ENCODE data around the gene ARHGAP28. TPM values are rescaled to one million over a fixed set of nuclear protein-coding genes. Genes with fewer than 3 reads are reported as not detected.

Gene ARHGAP28
- total RNA-seq, 2 donors from 2014 or later: 16.3 to 16.5 TPM

GRCh38 chr18:6721755-6722154, 7.8 kb upstream of the ARHGAP28 start:
- intact Hi-C loops (cut with DNase I): no loop called here
- no peak for DNase-seq

GRCh38 chr18:6722690-6723089, 6.8 kb upstream of the ARHGAP28 start:
- 79 to 84% methylated on average over 4 of the region's 4 CpGs for WGBS, 2 donors
- H3K9me3 ChIP-seq: no peaks in the 10 kb centered on the region
- no peaks in the 10 kb centered on the region for H3K4me1 ChIP-seq
- H3K36me3 ChIP-seq (replicated peaks in 1 of 2; ENCODE audit: insufficient read depth in 1 of 2, low read depth in 2 of 2): no peaks in the 10 kb centered on the region
- H3K4me3 ChIP-seq: no peak overlapping the region
- intact Hi-C loops (cut with DNase I): no loop called here
- TF ChIP-seq POLR2A (IDR thresholded peaks at IDR 0.05): no peak
- TF ChIP-seq CTCF (IDR thresholded peaks at IDR 0.05): no peak
- DNase-seq (no peak), ATAC-seq (no peak)
- no peak overlapping the region for H3K27ac ChIP-seq
- H3K27me3 ChIP-seq: no peaks in the 10 kb centered on the region

More at GRCh38 chr18:6721755-6722154, 7.8 kb upstream of the ARHGAP28 start:
- Histone ChIP-seq H3K27me3 (no peaks in the 10 kb centered on the region), H3K4me1 (no peaks in the 10 kb centered on the region), H3K36me3 (replicated peaks in 1 of 2; ENCODE audit: insufficient read depth in 1 of 2, low read depth in 2 of 2) (no peaks in the 10 kb centered on the region), H3K4me3 (no peak overlapping the region), H3K9me3 (no peaks in the 10 kb centered on the region), H3K27ac (no peak overlapping the region)
- WGBS, 2 donors: 83 to 88% methylated on average over 1 of the region's 1 CpG
- no peak for ATAC-seq
- TF ChIP-seq POLR2A (IDR thresholded peaks at IDR 0.05) (no peak), CTCF (IDR thresholded peaks at IDR 0.05) (no peak)

GRCh38 chr18:6724331-6724730, 5.2 kb upstream of the ARHGAP28 start:
- peaks cover 9% of the 10 kb centered on the region for H3K4me1 ChIP-seq
- no peak for ATAC-seq
- 92 to 95% methylated on average over 1 of the region's 1 CpG for WGBS, 2 donors
- H3K36me3 ChIP-seq (replicated peaks in 1 of 2; ENCODE audit: insufficient read depth in 1 of 2, low read depth in 2 of 2): no peaks in the 10 kb centered on the region
- no peaks in the 10 kb centered on the region for H3K27me3 ChIP-seq
- no peak overlapping the region for H3K27ac ChIP-seq
- TF ChIP-seq CTCF (IDR thresholded peaks at IDR 0.05): no peak
- TF ChIP-seq POLR2A (IDR thresholded peaks at IDR 0.05): no peak
- no peak for DNase-seq
- H3K9me3 ChIP-seq: no peaks in the 10 kb centered on the region
- intact Hi-C loops (cut with DNase I): no loop called here
- no peak overlapping the region for H3K4me3 ChIP-seq

- TF ChIP-seq CTCF (IDR thresholded peaks at IDR 0.05): no peak
- no peak for TF ChIP-seq POLR2A (IDR thresholded peaks at IDR 0.05)
- DNase-seq (no peak), ATAC-seq (no peak)
- 58 to 61% methylated on average over 8 of the region's 8 CpGs for WGBS, 2 donors
- Histone ChIP-seq H3K9me3 (no peaks in the 10 kb centered on the region), H3K4me1 (peaks cover 36% of the 10 kb centered on the region), H3K27ac (peak overlapping the region in 3 of 4 donors; percentile 91 to 94 (median 93)), H3K36me3 (replicated peaks in 1 of 2; ENCODE audit: insufficient read depth in 1 of 2, low read depth in 2 of 2) (no peaks in the 10 kb centered on the region), H3K27me3 (no peaks in the 10 kb centered on the region), H3K4me3 (no peak overlapping the region)
- intact Hi-C loops (cut with DNase I): no loop called here
These were observed 1.2 kb upstream of the ARHGAP28 start for GRCh38 chr18:6728331-6728730.

- Histone ChIP-seq H3K27ac (peak overlapping the region in 3 of 4 donors; percentile 91 to 94 (median 93)), H3K4me1 (peaks cover 41% of the 10 kb centered on the region), H3K27me3 (no peaks in the 10 kb centered on the region), H3K36me3 (replicated peaks in 1 of 2; ENCODE audit: insufficient read depth in 1 of 2, low read depth in 2 of 2) (no peaks in the 10 kb centered on the region), H3K9me3 (no peaks in the 10 kb centered on the region), H3K4me3 (no peak overlapping the region)
- TF ChIP-seq CTCF (IDR thresholded peaks at IDR 0.05) (no peak), POLR2A (IDR thresholded peaks at IDR 0.05) (peak in 1 of 3 donors; percentile 8)
- ATAC-seq: no peak
- intact Hi-C loops (cut with DNase I): no loop called here
- DNase-seq: peak in 1 of 4 donors; percentile 13
- 22% methylated on average over 5 of the region's 5 CpGs for WGBS, 2 donors
These were observed 688 bp upstream of the ARHGAP28 start for GRCh38 chr18:6728809-6729246.

Data from body of pancreas (tissue), 4 donors.